ENCODE results near the gene XKR3.
"Not testable (repeated sequence)": the region's sequence is repeated elsewhere in the genome, so short reads cannot be mapped to it uniquely, and the experiment has no call there.

DNA sequence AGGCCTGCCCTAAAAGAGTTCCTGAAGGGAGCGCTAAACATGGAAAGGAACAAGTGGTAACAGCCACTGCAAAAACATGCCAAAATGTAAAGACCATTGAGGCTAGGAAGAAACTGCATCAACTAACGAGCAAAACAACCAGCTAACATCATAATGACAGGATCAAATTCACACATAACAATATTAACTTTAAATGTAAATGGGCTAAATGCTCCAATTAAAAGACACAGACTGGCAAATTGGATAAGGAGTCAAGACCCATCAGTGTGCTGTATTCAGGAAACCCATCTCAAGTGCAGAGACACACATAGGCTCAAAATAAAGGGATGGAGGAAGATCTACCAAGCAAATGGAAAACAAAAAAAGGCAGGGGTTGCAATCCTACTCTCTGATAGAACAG lies 57.3 kb downstream of the XKR3 start:
- TF ChIP-seq, protein P1, sequence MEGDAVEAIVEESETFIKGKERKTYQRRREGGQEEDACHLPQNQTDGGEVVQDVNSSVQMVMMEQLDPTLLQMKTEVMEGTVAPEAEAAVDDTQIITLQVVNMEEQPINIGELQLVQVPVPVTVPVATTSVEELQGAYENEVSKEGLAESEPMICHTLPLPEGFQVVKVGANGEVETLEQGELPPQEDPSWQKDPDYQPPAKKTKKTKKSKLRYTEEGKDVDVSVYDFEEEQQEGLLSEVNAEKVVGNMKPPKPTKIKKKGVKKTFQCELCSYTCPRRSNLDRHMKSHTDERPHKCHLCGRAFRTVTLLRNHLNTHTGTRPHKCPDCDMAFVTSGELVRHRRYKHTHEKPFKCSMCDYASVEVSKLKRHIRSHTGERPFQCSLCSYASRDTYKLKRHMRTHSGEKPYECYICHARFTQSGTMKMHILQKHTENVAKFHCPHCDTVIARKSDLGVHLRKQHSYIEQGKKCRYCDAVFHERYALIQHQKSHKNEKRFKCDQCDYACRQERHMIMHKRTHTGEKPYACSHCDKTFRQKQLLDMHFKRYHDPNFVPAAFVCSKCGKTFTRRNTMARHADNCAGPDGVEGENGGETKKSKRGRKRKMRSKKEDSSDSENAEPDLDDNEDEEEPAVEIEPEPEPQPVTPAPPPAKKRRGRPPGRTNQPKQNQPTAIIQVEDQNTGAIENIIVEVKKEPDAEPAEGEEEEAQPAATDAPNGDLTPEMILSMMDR (IDR thresholded peaks at IDR 0.05): not testable (repeated sequence)
- TF ChIP-seq POLR2A (IDR thresholded peaks at IDR 0.05): not testable (repeated sequence)

All from lower leg skin (tissue), 3 donors.